Measurements from ENCODE around the gene MELTF.

The MELTF gene

GRCh38 chr3:196967412-196968232, 62.0 kb downstream of the MELTF start:
- no peak for DNase-seq

GRCh38 chr3:196966526-196967401, 62.9 kb downstream of the MELTF start:
- no peak for DNase-seq

GRCh38 chr3:196965804-196966173, 63.8 kb downstream of the MELTF start:
- no peak for DNase-seq

- no peak for DNase-seq
Measured at GRCh38 chr3:196965112-196965803, 64.4 kb downstream of the MELTF start.

GRCh38 chr3:196963631-196963953, 66.0 kb downstream of the MELTF start:
- DNase-seq, result no peak

GRCh38 chr3:196962930-196963630, 66.5 kb downstream of the MELTF start:
- no peak for DNase-seq

GRCh38 chr3:196962108-196962929, 67.3 kb downstream of the MELTF start:
- no peak for DNase-seq

- DNase-seq, result no peak
Measured at GRCh38 chr3:196954832-196955231, 74.8 kb downstream of the MELTF start.
